ENCODE measurements around the gene PLA2G4A. TPM values are rescaled to one million over a fixed set of nuclear protein-coding genes. Genes with fewer than 3 reads are reported as not detected.

The PLA2G4A gene
- total RNA-seq, 4 donors from 2014 or later: 11.0 to 13.8 (median 11.6) TPM

DNA sequence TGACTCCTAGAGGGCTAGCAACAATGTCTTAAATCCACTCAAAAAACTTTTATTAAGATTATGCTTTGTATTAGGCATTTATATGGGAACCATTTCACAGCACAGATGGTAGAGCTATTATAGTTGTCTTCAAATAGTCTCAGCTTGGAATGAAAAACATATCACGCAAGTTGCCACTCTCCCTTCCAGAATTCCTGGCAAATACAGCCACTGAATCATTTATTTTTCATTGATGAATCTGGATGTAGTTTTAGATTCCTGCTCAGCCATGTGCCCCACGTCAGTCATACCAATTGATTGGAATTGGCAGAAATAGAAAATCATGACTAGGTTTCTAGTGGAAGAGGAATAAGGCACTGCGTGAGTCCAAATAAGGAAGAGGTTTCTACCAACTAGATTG, 165.2 kb downstream of the PLA2G4A start:
- Histone ChIP-seq H3K9me3 (no peaks in the 10 kb centered on the region), H3K27ac (no peak overlapping the region), H3K36me3 (no peaks in the 10 kb centered on the region), H3K4me1 (no peaks in the 10 kb centered on the region), H3K4me3 (no peak overlapping the region), H3K27me3 (no peaks in the 10 kb centered on the region)
- TF ChIP-seq POLR2A (IDR thresholded peaks at IDR 0.05) (no peak), EP300 (IDR thresholded peaks at IDR 0.05) (no peak), POLR2AphosphoS5 (IDR thresholded peaks at IDR 0.05) (no peak)
- TF ChIP-seq, protein P1, sequence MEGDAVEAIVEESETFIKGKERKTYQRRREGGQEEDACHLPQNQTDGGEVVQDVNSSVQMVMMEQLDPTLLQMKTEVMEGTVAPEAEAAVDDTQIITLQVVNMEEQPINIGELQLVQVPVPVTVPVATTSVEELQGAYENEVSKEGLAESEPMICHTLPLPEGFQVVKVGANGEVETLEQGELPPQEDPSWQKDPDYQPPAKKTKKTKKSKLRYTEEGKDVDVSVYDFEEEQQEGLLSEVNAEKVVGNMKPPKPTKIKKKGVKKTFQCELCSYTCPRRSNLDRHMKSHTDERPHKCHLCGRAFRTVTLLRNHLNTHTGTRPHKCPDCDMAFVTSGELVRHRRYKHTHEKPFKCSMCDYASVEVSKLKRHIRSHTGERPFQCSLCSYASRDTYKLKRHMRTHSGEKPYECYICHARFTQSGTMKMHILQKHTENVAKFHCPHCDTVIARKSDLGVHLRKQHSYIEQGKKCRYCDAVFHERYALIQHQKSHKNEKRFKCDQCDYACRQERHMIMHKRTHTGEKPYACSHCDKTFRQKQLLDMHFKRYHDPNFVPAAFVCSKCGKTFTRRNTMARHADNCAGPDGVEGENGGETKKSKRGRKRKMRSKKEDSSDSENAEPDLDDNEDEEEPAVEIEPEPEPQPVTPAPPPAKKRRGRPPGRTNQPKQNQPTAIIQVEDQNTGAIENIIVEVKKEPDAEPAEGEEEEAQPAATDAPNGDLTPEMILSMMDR (IDR thresholded peaks at IDR 0.05): no peak
- WGBS: 63% methylated on average over 3 of the region's 3 CpGs
- no peak for DNase-seq (ENCODE audit: low spot score in 2 of 2)

DNA sequence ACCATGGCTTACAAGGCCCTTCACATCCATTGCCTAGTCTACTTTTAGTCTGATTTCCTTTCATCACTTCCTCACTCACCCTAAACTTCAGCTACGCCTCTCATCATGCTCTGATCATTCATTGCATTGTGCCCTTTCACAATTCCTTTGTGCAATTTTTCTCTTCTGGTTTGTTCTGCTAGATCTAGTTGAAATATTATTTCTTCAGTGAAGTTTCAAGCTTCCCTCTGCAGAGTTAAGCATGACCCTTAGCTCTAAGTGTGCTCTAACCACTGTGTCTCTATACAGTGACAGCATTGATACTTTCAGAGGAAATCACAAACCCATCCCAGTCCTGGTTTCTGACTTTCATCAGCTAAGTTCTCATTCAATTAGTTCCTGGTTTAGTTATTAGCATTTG, 166.1 kb downstream of the PLA2G4A start:
- Histone ChIP-seq H3K27ac (no peak overlapping the region), H3K4me3 (no peak overlapping the region), H3K27me3 (no peaks in the 10 kb centered on the region), H3K36me3 (no peaks in the 10 kb centered on the region), H3K9me3 (no peaks in the 10 kb centered on the region), H3K4me1 (no peaks in the 10 kb centered on the region)
- DNase-seq (ENCODE audit: low spot score in 2 of 2): no peak
- WGBS: 76% methylated on average over 1 of the region's 1 CpG
- TF ChIP-seq POLR2AphosphoS5 (IDR thresholded peaks at IDR 0.05) (no peak), POLR2A (IDR thresholded peaks at IDR 0.05) (no peak), EP300 (IDR thresholded peaks at IDR 0.05) (no peak)
- TF ChIP-seq, protein P1 (IDR thresholded peaks at IDR 0.05): no peak

DNA sequence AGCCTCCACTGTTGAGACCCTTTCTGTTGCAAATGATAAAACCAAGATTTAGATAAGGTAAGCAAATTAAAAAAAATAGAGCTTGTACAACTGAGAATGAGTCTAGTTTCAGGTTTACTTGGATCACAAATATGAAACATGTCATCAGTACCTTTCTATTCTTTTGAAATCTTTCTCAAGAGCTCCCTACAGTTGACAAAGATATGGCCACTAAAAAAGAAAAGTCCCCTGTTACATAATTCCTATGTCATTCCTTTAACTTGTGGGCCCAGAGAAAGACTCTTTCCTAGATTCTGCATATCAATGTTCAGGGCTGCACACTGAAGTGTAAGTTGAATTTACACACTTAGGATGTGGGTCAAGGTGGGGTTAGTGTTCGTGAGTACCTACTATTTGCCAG, 168.1 kb downstream of the PLA2G4A start:
- H3K4me1 ChIP-seq: peaks cover 1% of the 10 kb centered on the region
- DNase-seq (ENCODE audit: low spot score in 2 of 2): no peak
- no peaks in the 10 kb centered on the region for H3K9me3 ChIP-seq
- TF ChIP-seq POLR2AphosphoS5 (IDR thresholded peaks at IDR 0.05): no peak
- no peak for TF ChIP-seq EP300 (IDR thresholded peaks at IDR 0.05)
- TF ChIP-seq, protein P1 (IDR thresholded peaks at IDR 0.05): no peak
- no peak for TF ChIP-seq POLR2A (IDR thresholded peaks at IDR 0.05)
- H3K36me3 ChIP-seq: no peaks in the 10 kb centered on the region
- H3K27ac ChIP-seq: no peak overlapping the region
- 86% methylated on average over 1 of the region's 1 CpG for WGBS
- no peak overlapping the region for H3K4me3 ChIP-seq
- H3K27me3 ChIP-seq: no peaks in the 10 kb centered on the region

DNA sequence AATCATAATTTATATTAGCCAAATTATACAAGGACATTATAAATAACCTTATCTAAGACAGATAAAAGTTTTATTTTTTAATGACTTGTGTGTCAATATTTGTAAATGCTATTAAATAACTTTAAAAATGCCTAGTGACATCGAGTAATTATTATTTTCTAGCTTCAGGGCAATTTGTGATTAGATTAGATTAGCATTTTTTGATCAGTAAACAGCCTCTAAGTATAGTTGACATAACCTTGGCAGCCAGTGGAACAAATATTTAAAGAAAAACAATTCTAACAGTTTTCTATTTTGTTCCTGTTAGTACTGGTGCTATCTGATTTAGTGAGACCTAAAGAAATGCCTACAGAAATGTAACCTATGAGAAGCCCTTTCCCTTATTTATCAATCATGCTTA, 169.1 kb downstream of the PLA2G4A start:
- TF ChIP-seq POLR2AphosphoS5 (IDR thresholded peaks at IDR 0.05): no peak
- TF ChIP-seq POLR2A (IDR thresholded peaks at IDR 0.05): no peak
- TF ChIP-seq, protein P1 (IDR thresholded peaks at IDR 0.05): no peak
- TF ChIP-seq EP300 (IDR thresholded peaks at IDR 0.05): no peak
- H3K4me3 ChIP-seq: no peak overlapping the region
- WGBS: 39% methylated on average over 1 of the region's 1 CpG
- H3K9me3 ChIP-seq: no peaks in the 10 kb centered on the region
- H3K4me1 ChIP-seq: peaks cover 4% of the 10 kb centered on the region
- no peak overlapping the region for H3K27ac ChIP-seq
- H3K36me3 ChIP-seq: no peaks in the 10 kb centered on the region
- DNase-seq (ENCODE audit: low spot score in 2 of 2): no peak
- H3K27me3 ChIP-seq: no peaks in the 10 kb centered on the region

DNA sequence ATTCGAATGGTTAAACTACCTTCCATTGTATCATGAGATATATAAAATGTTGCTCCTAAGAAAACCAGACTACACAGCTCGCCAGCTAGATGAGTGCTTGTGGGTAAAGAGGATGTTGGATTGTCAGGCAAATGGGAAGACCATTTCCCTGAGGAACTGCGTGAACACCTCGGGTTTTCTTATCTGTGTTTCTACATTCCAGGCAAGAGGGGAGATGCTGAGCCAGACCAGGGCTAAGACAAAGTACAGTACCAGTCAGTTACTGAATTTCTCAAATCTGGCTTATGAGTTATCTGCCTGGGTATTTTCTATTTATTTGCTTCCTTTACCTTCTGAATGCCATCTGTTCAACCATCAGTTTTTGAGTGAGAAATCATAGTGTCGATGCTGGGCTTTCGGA, 170.8 kb downstream of the PLA2G4A start:
- 86% methylated on average over 6 of the region's 6 CpGs for WGBS
- H3K9me3 ChIP-seq: no peaks in the 10 kb centered on the region
- H3K27me3 ChIP-seq: no peaks in the 10 kb centered on the region
- no peak for TF ChIP-seq POLR2A (IDR thresholded peaks at IDR 0.05)
- no peak for TF ChIP-seq EP300 (IDR thresholded peaks at IDR 0.05)
- no peak for TF ChIP-seq POLR2AphosphoS5 (IDR thresholded peaks at IDR 0.05)
- TF ChIP-seq, protein P1 (IDR thresholded peaks at IDR 0.05): no peak
- H3K36me3 ChIP-seq: no peaks in the 10 kb centered on the region
- H3K4me3 ChIP-seq: no peak overlapping the region
- H3K27ac ChIP-seq: no peak overlapping the region
- DNase-seq (ENCODE audit: low spot score in 2 of 2): no peak
- H3K4me1 ChIP-seq: peaks cover 4% of the 10 kb centered on the region

Measured in suprapubic skin (tissue), 4 donors.